AG04450 (cell line): ENCODE results near the gene CHST11. TPM values are rescaled to one million over a fixed set of nuclear protein-coding genes. Genes with fewer than 3 reads are reported as not detected.

Source experiments
- CTCF ChIA-PET: fragments of 300-600, 350-600 bp; formaldehyde crosslinking; extraction: SDS; loops from one replicate; lab custom pipeline; 2022; ENCODE audit warnings: antibody characterized with exemption, inconsistent platforms; lab: Charles Lee
- POLR2A ChIA-PET: fragments of 350-600 bp; formaldehyde crosslinking; extraction: SDS; loops from one replicate; lab custom pipeline; 2021; ENCODE audit warnings: antibody characterized with exemption, inconsistent platforms; lab: Yijun Ruan, JAX
- DNase-seq: peaks from one replicate; pipeline ENCODE4 v3.0.0-alpha.2; 2011; ENCODE audit warnings: low read depth, low spot score
- H3K27ac ChIP-seq: one replicate; pipeline ENCODE4 v1.5.1; 2012; ENCODE audit warnings: low read depth, low read length, control low read depth
- H3K27me3 ChIP-seq: one replicate; pipeline ENCODE4 v1.6.0; 2012; ENCODE audit warnings: low read length; ENCODE audit not compliant: control insufficient read depth, insufficient read depth
- H3K4me3 ChIP-seq: 2 replicates; pipeline ENCODE4 v1.5.1; 2011; ENCODE audit warnings: mild to moderate bottlenecking, low read depth, low read length, control low read depth
- H3K9me3 ChIP-seq: 2 replicates; pipeline ENCODE4 v1.5.1; 2012; ENCODE audit warnings: low read length; ENCODE audit not compliant: control insufficient read depth, insufficient read depth
- polyA plus RNA-seq: library from polyadenylated mRNA; depleted of rRNA; stranded (reverse); fragments of >200 nt; gene quantifications from 2 replicates; pipeline ENCODE4 v1.2.3, GENCODE V29; 2011
- TF ChIP-seq, protein P1 (sequence below): IDR thresholded peaks from 2 replicates; pipeline ENCODE4 v1.5.1; 2011; ENCODE audit warnings: low read depth, low read length, control low read depth, inconsistent platforms

CHST11 gene
- polyA plus RNA-seq, 1 experiment, result 2.7 TPM

DNA sequence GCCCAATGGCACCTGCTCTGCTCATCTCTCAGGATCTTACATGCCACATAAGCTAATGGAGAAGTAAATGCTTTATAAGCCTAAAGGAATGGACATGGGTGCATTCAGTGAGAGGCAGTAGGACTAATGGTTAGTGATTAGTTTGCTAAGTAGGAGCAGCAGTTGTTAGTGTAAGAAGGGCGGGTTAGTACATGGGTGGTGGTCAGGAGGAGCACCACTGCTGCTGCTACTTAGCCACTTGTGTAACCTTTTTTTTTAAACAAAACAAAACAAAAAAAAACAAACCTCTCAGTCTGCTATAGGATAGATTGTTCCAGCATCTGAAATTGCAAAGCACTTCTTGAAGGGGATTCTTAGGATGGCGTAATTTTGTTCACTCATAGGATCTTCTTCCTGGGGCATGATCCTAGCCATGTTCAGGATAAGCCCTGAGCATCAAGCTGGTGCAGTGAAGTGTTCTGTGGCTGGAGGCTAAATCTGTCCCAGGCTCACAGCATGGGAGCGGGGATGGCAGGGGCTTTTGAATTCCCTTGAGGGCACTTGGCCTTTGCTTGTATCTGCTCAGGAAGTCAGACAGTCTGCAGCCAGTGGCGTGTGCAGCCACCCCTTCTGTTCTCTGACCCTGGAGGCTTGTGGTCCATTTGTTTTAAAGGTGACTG, 63.6 kb downstream of the CHST11 start:
- TF ChIP-seq, protein P1, sequence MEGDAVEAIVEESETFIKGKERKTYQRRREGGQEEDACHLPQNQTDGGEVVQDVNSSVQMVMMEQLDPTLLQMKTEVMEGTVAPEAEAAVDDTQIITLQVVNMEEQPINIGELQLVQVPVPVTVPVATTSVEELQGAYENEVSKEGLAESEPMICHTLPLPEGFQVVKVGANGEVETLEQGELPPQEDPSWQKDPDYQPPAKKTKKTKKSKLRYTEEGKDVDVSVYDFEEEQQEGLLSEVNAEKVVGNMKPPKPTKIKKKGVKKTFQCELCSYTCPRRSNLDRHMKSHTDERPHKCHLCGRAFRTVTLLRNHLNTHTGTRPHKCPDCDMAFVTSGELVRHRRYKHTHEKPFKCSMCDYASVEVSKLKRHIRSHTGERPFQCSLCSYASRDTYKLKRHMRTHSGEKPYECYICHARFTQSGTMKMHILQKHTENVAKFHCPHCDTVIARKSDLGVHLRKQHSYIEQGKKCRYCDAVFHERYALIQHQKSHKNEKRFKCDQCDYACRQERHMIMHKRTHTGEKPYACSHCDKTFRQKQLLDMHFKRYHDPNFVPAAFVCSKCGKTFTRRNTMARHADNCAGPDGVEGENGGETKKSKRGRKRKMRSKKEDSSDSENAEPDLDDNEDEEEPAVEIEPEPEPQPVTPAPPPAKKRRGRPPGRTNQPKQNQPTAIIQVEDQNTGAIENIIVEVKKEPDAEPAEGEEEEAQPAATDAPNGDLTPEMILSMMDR, result no peak
- POLR2A ChIA-PET, result no interaction called here
- Histone ChIP-seq H3K27ac (no peak overlapping the region), H3K27me3 (peaks cover 4% of the 10 kb centered on the region), H3K9me3 (no peaks in the 10 kb centered on the region), H3K4me3 (no peak overlapping the region)
- CTCF ChIA-PET, result no interaction called here
- DNase-seq, result no peak

DNA sequence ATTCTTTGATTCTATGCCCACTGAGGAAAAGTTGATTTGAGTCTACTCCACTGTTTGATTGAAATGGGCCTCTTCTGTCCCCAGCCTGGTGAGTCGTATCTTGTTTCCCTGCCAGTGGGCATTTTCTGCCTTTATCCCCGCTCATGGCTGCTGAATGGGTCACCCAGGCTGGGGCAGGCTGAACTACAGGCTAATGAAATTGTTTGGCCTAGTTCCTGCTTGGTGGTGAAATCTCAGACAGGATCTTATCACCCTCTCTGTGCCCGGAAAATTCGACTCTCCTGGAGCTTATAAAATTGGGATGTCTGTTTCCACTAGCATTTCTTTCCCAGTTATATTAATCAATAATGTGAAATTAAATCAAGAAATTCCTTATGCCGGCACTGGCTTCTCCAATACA, 65.0 kb downstream of the CHST11 start:
- Histone ChIP-seq H3K27ac (no peak overlapping the region), H3K27me3 (peaks cover 4% of the 10 kb centered on the region), H3K4me3 (no peak overlapping the region), H3K9me3 (no peaks in the 10 kb centered on the region)
- DNase-seq, result no peak
- POLR2A ChIA-PET, result no interaction called here
- CTCF ChIA-PET, result no interaction called here
- TF ChIP-seq, protein P1, result no peak

DNA sequence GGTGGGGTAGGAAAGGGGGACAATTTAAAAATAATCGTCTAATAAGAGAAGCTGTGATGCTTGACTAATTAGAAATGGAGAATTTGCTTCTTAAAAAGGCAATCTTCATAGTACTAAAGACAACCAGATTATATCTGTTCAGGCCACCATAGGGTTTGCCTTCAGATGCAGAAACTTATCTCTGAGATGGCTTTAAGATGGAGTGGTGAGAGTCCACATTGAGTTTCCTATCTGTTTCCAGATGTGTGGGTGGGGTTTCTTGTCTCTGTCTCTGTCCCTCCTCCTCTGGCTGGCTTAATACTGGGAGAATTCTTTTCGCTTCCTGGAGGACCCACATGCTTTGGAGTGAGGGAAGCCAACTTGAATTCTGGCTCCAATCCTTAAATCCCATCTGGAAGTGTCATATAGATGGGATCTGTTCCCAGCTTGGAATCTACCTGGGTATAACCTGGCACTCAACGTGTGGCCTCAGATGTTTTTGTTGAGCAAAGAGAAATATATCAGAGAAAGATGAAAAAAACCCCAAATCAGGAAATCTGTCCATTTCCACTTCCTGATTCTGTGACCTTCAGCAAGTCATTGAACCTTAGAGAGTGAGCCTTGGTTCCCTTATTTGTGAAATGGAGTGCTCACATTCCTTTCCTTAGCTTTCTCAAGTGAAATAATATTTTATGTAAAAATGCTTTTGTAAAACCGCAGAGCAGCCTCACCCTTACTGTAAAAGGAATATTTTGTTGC, 66.4 kb downstream of the CHST11 start:
- Histone ChIP-seq H3K27me3 (peaks cover 2% of the 10 kb centered on the region), H3K9me3 (no peaks in the 10 kb centered on the region), H3K27ac (no peak overlapping the region), H3K4me3 (no peak overlapping the region)
- ChIA-PET POLR2A (no interaction called here), CTCF (interaction anchor here (0.7 kb wide), 1 partner anchor 11 kb away, joined by 4 read pairs; no protein-coding TSS in a partner anchor)
- DNase-seq, result no peak
- TF ChIP-seq, protein P1, result no peak

DNA sequence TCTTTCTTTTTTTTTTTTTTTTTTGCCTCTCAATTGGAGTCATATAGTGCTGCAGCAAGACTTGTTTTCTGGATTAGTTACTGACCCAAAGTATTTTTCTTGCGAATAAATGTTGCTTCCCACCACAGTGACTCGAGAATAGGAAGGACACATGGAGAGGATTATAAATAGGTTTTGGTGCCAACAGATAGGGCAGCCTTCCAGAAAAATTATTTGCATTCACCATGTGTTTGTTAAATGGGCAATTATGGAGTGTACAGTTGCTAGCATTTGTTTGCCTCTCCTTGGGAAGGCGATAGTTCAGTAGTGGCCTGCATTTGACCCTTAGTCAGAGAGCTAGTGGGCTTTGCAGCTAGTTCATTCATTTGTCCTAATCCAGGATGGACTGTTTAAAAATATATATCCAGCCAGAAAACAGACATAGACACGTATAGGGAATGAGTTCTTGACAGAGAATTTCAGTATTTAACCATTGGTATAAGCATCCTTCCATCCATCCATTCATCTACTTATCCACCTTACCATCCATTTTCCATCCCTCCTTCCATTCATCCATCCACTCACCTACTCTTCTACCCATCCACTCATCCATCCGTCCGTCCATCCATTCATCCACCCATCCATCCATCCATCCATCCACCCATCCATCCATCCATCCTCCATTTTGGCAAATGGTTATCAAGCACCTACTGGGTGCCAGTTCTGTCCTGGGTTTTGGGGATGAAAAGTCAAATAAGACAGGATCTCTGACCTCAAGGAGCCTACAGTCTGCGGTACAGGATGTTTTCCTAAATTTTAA, 67.5 kb downstream of the CHST11 start:
- no peak for DNase-seq
- ChIA-PET CTCF (interaction anchor here (0.7 kb wide), 1 partner anchor 12 kb away, joined by 4 read pairs; no protein-coding TSS in a partner anchor), POLR2A (no interaction called here)
- TF ChIP-seq, protein P1, result no peak
- no peak overlapping the region for H3K27ac ChIP-seq
- H3K27me3 ChIP-seq, result no peaks in the 10 kb centered on the region
- H3K4me3 ChIP-seq, result no peak overlapping the region
- H3K9me3 ChIP-seq, result no peaks in the 10 kb centered on the region
